HG03520 (cell line): ENCODE results near the gene RIC1.

Source experiments
- ATAC-seq: cut with Tn5 transposase; IDR thresholded peaks from one replicate; pipeline ENCODE4 v1.9.1; 2021; ENCODE audit warnings: mild to moderate bottlenecking, moderate library complexity; ENCODE audit not compliant: unreplicated experiment

RIC1 gene

DNA sequence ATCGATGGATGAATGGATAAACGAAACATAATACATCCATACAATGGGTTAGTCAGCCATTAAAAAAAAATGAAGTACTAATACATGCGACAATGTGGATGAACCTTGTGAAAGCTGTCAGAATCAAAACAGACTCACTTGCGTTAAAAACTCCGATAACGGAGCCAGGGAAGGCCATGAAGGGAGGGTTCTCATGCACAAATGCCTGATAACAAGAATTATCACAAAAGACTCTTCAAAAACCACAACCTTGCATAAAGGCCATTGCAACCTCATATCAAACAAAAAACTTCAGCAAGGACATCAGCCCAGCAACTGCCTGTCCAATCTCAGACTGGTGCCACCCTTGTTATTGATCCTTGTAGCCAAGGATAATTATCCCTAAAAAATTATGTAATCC, 190.3 kb downstream of the RIC1 start:
- ATAC-seq = no peak

DNA sequence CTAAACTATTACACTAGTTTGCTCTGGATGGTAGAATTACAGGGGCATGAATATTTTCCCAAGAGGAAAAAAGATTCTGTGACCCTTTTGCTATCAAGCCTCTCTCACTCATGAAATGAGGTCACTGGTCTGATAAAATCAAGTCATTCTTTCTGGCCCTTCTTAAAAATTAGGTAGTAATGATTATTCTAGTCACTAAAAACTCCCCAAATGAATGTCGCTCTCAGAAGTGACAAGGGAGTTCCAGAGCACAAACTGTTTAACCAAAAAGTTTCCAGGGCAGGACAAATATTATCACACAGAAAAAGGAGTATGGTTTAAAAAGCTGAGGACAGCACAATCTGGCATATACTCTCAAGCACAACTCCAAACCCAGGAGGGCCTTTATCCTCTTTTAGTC, 191.5 kb downstream of the RIC1 start:
- ATAC-seq = no peak

DNA sequence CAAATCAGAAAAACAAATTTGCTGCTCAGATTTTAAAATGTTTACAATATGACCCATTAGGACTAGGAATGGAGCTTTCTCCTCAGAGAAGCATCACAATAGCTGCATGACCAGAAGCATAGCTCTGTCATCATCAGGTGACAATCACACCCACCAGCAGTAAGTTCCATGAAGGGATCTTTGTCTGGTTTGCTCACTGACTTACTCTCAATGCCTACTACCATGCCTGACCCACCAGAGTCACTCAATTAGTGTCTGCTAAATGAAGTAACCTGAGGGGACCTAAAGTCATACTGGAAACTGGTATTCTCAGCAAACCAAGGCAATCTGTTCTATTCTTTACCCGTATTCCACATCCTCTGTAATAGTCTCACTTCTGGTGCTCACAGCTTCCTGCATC, 196.3 kb downstream of the RIC1 start:
- no peak for ATAC-seq
